Activated T-helper 1 cell treated with Interleukin-2 at 50 U/mL for 16 hours (primary cell): ENCODE measurements around the gene DISP2.

ENCODE experiments used
- DNase-seq: peaks from one replicate; pipeline ENCODE4 v3.0.0-alpha.2; 2020; ENCODE audit warnings: low read depth

The DISP2 gene

DNA sequence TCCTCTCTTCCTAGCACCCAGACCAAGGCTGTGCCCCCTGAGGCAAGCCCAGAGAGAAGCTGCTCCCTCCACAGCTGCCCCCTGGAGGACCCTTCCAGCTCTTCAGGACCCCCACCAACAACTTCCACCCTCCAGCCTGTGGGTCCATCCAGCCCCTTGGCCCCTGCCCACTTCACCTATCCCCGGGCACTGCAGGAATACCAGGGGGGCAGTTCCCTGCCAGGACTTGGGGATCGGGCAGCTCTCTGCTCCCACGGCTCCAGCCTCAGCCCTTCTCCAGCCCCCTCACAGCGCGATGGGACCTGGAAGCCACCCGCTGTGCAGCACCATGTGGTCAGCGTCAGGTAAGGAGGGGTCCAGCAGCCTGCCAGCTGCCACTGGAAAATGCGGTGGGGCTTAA lies 5.6 kb downstream of the DISP2 start:
- DNase-seq: no peak

DNA sequence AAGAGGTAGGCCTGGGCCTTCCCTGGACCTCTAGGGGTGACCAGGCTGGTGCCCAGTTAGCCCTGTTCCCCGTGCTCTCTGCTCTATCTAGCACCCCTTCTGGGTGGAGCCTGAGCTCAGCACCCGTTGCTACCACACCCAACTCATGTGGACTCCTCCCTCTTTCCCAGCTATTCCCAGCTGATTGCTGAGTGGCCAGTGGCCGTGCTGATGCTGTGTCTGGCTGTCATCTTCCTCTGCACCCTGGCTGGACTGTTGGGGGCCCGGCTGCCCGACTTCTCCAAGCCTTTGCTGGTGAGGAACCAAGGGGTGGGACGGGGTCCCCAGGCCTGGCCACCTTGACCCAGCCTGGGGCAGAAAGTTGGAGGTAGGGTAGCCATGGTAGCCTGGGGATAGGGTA lies 6.2 kb downstream of the DISP2 start:
- no peak for DNase-seq

DNA sequence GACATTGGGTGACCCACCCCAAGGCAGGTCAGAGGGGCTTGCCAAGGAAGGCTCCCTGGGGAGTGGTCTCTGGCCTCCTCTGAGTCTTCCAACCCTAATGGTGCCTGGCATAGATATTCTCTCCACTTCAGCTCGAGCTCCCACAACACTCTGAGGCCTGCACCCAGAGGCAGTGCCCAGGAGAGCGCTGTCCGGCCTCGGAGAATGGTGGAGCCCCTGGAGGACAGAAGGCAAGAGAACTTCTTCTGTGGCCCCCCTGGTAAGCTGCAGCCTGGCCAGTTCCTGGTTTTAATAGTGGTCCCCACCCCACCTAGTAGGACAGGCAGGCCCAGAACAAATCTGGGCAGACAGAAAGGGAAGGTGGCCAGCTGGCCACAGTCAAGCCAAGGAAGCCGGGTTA lies 7.0 kb downstream of the DISP2 start:
- DNase-seq: no peak

GRCh38 chr15:40365624-40366456 lies 7.8 kb downstream of the DISP2 start:
- no peak for DNase-seq

- DNase-seq: no peak
These were observed 8.7 kb downstream of the DISP2 start for GRCh38 chr15:40366457-40367370.

DNA sequence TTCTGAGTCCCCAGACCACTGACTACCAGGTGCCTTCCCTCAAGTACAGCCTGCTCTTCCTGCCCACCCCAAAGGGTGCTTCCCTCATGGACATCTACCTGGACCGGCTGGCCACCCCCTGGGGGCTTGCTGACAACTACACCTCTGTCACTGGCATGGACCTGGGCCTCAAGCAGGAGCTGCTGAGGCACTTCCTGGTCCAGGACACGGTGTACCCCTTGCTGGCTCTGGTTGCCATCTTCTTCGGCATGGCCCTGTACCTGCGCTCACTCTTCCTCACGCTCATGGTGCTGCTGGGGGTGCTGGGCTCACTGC lies 9.3 kb downstream of the DISP2 start:
- DNase-seq: no peak

DNA sequence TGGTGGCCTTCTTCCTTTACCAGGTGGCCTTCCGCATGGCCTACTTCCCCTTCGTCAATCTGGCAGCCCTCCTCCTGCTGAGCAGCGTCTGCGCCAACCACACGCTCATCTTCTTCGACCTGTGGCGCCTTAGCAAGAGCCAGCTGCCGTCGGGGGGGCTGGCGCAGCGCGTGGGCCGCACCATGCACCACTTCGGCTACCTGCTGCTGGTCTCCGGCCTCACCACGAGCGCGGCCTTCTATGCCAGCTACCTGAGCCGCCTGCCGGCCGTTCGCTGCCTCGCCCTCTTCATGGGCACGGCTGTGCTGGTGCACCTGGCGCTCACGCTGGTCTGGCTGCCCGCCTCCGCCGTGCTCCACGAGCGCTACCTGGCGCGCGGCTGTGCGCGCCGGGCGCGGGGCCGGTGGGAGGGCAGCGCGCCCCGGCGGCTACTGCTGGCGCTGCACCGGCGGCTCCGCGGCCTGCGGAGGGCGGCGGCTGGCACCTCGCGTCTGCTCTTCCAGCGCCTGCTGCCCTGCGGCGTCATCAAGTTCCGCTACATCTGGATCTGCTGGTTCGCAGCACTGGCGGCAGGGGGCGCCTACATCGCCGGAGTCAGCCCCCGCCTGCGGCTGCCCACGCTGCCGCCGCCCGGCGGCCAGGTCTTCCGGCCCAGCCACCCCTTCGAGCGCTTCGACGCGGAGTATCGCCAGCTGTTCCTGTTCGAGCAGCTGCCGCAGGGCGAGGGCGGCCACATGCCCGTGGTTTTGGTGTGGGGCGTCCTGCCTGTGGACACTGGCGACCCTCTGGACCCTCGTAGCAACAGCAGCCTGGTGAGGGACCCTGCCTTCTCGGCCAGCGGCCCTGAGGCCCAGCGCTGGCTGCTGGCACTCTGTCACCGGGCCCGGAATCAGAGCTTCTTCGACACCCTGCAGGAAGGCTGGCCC lies 9.9 kb downstream of the DISP2 start:
- DNase-seq: peak; percentile 81

- DNase-seq: no peak
These were observed 10.9 kb downstream of the DISP2 start for GRCh38 chr15:40368719-40369473.

DNA sequence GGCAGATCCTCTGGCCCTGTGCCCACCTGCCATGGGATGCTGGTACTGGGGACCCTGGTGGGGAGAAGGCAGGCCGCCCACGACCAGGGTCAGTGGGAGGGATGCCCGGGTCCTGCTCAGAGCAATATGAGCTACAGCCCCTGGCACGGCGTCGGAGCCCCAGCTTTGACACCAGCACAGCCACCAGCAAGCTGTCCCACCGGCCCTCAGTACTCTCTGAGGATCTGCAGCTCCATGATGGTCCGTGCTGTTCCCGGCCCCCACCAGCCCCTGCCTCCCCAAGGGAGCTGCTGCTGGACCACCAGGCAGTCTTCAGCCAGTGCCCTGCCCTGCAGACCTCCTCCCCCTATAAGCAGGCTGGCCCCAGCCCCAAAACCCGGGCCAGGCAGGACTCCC lies 11.5 kb downstream of the DISP2 start:
- no peak for DNase-seq

- no peak for DNase-seq
These were observed 12.0 kb downstream of the DISP2 start for GRCh38 chr15:40369971-40370370.

GRCh38 chr15:40372981-40373380 lies 15.0 kb downstream of the DISP2 start:
- no peak for DNase-seq

DNA sequence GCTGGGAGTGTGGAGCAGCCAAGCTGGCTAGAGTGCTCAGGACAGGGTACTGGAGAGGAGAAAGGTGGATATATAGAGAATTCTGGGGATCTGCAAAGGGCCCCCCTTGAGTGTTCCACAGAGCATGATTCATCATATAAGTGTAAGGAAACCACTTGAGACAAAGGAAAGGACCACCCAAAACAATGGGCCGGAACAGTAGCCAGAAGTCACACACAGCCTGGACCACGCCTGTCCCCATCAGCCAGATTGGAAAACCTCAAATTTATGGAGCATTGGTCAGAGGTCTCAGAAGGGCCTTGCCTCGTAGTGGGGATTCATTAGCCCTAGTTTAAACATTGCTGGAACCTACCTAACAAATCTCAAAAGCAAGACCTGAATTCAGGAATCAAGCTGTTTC lies 19.6 kb downstream of the DISP2 start:
- DNase-seq: no peak

GRCh38 chr15:40379374-40379773 lies 21.4 kb downstream of the DISP2 start:
- DNase-seq: no peak

DNA sequence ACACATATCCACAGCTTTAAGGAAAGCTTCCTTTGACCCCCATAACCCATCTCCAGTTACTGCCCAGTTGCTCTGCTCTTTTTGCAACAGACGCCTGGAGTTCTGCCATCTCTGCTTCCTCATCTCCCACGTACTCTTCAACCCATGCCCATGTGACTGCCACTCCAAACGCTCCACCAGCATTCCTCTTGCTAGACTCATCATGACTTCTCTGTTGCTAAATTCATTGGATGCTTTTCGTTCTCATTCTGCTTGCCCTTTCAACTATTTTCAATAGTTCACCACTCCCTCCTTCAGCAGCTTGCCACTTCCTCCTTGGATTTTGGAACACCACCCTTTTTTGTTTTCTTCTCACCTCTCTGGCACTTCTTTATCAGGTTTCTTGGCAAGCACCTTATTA lies 21.8 kb downstream of the DISP2 start:
- no peak for DNase-seq

- DNase-seq: no peak
These were observed 22.6 kb downstream of the DISP2 start for GRCh38 chr15:40380636-40381035.

DNA sequence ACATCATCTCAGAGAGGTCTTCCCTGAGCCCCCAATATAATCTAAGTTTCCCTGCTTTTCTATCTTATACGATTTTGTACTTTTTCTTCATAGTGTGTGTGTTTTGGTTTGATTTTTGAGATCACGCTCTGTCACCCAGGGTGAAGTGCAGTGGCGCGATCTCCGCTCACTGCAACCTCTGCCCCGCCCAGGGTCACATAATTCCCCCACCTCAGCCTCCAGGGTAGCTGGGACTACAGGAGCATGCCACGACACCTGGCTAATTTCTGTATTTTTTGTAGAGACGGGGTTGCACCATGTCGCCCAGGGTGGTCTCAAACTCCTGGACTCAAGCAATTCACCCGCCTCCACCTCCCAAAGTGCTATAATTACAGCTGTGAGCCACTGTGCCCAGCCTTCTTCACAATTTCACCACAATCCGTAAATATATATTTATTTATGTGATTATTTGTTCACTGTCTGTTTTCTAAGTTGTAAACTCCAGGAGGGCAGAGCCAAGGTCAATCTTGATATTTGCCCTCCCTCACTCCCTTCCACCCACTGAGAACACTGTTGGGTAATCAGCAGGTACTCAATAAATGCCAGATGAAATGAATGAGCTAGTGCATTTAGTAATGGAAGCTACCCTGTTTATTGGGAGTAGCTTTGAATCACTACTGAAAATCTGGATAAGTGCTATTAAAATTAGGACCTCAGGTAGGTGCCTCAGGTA lies 24.0 kb downstream of the DISP2 start:
- no peak for DNase-seq

DNA sequence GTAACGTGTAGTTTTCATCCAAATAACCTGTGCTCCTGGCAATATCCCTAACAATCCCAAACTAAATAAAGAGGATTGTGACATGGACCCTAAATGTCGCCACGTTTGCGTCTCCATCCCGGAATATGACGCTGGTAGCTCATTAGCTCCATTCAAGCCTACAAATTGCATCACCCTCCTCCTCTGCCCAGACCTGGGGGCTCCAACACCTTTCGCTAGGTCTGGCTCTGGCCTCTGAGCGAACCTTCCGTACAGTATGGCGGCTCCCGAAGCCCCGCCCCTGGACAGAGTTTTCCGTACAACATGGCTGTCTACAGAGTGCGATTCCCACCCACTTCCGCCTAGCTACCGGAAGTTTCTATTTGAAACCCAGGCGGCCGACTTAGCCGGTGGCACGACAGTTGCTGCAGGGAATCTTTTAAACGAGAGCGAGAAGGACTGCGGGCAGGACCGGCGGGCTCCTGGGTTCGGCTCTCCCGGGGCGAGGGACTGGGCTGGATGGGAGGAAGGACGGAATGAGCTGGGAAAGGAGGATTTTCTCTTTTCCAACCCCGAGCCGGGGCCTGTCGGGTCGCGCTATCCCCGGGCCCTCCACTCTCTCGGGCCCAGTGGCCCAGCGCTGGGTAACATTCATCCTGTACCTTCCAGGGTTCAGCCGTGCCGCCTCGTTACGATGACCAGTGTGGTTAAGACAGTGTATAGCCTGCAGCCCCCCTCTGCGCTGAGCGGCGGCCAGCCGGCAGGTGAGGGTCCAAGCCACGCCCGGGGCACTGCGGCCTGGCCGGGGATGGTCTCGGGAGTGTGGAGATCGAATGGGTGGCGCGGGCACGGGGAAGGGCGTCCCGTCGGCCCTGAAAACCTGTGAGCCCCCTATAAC lies 24.8 kb downstream of the DISP2 start, which contains the start of gene KNSTRN:
TSS of gene KNSTRN (plus strand) at position 142 of the 877 bp plus-strand sequence. CDS start at position 257, 115 bp downstream.
- peak; percentile 84 for DNase-seq

DNA sequence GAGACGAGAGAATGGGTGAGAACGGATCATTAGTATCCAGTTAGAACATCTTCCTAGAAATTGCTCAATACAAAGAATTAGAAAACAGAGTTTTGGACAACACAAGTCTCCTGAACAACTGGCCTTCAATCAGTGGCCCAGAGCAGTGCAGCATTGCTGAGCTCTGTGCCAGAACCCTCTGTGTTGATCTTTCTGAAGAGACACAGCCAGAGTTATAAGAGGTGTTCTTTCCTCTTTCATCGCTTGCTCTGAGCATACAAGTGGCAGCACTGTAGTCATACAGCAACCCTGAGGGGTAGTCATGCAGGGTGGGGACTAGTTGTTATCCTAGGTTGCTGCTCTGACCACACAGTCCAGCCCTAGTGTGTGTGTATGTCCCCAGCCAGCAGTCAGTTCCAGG lies 28.5 kb downstream of the DISP2 start:
- DNase-seq: no peak

DNA sequence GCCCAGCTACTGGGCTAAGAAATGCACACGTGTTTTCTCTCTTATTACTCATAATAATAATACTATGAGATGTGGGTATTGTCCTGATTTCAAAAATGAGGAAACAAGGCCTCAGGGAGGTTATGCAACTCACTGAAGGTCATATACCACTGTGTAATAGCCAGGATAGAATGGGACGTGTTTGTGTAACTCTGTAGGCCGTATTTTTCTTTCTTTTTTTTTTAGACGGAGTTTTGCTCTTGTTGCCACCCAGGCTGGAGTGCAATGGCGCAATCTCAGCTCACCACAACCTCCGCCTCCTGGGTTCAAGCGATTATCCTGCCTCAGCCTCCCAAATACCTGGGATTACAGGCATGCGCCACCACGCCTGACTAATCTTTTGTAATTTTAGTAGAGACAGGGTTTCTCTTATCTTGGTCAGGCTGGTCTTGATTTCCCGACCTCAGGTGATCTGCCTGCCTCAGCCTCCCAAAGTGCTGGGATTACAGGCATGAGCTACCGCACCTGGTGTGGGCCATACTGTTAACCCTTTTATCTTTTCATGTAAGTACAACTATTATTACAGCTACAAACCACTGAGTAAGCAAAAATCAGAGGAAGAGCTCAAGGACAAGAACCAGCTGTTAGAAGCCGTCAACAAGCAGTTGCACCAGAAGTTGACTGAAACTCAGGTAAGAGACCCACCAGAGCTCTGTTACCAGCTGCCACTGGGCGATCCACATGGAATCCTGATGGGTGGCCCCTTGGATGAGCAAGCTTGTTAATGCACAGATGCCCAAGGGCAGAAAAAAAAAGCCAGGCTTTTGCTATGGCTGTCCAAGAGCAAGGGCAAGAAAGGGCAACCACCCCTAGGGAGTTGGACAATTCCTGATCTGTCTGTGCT lies 31.2 kb downstream of the DISP2 start:
- no peak for DNase-seq
